ENCODE results near the gene RAB33A. TPM values are rescaled to one million over a fixed set of nuclear protein-coding genes. Genes with fewer than 3 reads are reported as not detected.
A peak's percentile ranks its signal among the peaks of the same experiment; 100 is the strongest.

RAB33A gene
- 10 to 100 TPM; 24.0 to 24.7 TPM for total RNA-seq

DNA sequence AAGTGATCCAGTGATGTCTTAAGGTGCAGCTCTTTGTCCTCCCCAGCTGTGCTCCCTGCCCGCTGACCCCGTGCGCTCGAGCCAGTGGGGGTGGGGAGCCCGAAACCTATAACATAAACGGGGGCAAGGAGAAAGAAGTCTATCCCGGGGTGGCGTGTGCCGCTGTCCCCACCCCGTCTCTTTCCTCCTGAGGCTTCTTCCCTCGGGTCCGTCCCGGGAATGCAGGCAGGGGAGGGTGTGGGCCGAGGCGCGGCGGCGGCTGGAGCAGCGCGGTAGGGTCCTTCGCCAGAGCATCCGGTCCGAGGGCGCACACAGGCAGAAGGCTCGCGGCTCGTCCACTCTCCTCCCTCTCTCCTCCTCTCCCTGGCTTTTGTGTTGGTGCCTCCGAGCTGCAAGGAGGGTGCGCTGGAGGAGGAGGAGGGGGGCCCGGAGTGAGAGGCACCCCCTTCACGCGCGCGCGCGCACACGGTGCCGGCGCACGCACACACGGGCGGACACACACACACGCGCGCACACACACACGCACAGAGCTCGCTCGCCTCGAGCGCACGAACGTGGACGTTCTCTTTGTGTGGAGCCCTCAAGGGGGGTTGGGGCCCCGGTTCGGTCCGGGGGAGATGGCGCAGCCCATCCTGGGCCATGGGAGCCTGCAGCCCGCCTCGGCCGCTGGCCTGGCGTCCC, at the start of gene RAB33A:
TSS of gene RAB33A (plus strand) at position 517 of the 681 bp plus-strand sequence. CDS start at position 618, 101 bp downstream.
- ChIA-PET POLR2A (interaction anchor here (1.5 kb wide), 1 partner anchor 8 kb away, joined by 4 read pairs; no protein-coding TSS in a partner anchor), CTCF (interaction anchor here (0.9 to 1.3 kb wide), 2 partner anchors 50 to 87 kb away, joined by 5 read pairs; no protein-coding TSS in a partner anchor)
- intact Hi-C loops (cut with DNase I, micrococcal nuclease): loop anchor here (2.0 to 10.0 kb wide), 7 partner anchors 61 to 389 kb away; partner anchors contain the start of genes ELF4 (in 1 of the 2), SLC25A14 (in 1 of the 2) and ZDHHC9 (in 1 of the 2)
- Mint-ChIP-seq H3K36me3 (ENCODE audit: low read depth) (peaks cover 5% of the 10 kb centered on the region), H3K4me3 (peak within 1 kb of the TSS; percentile 88), H3K4me1 (peaks cover 41% of the 10 kb centered on the region), H3K27ac (peak within 1 kb of the TSS; percentile 92), H3K27me3 (no peaks in the 10 kb centered on the region), H3K9me3 (ENCODE audit: low read depth) (no peaks in the 10 kb centered on the region)
- DNase-seq (peak; percentile 66), ATAC-seq (peak; percentile 25)

GRCh38 chrX:130124577-130124976, 47.2 kb upstream of the RAB33A start:
- no peak overlapping the region for H3K4me3 Mint-ChIP-seq
- intact Hi-C loops (cut with DNase I, micrococcal nuclease): loop anchor here in 1 of 2 experiments (5.0 kb wide), 2 partner anchors 68 to 143 kb away; partner anchors contain the start of gene ZNF280C
- H3K36me3 Mint-ChIP-seq (ENCODE audit: low read depth): peaks cover 19% of the 10 kb centered on the region
- ChIA-PET CTCF (no interaction called here), POLR2A (no interaction called here)
- H3K9me3 Mint-ChIP-seq (ENCODE audit: low read depth): no peaks in the 10 kb centered on the region
- no peak for ATAC-seq
- H3K27me3 Mint-ChIP-seq: no peaks in the 10 kb centered on the region
- no peak for DNase-seq
- no peak overlapping the region for H3K27ac Mint-ChIP-seq
- H3K4me1 Mint-ChIP-seq: peaks cover 6% of the 10 kb centered on the region

- DNase-seq (no peak), ATAC-seq (no peak)
- ChIA-PET CTCF (interaction anchor here (0.6 kb wide), 1 partner anchor 62 kb away, joined by 3 read pairs; no protein-coding TSS in a partner anchor), POLR2A (no interaction called here)
- Mint-ChIP-seq H3K36me3 (ENCODE audit: low read depth) (peaks cover 22% of the 10 kb centered on the region), H3K4me3 (no peak overlapping the region), H3K27me3 (no peaks in the 10 kb centered on the region), H3K9me3 (ENCODE audit: low read depth) (no peaks in the 10 kb centered on the region), H3K4me1 (peaks cover under 1% of the 10 kb centered on the region), H3K27ac (no peak overlapping the region)
- intact Hi-C loops (cut with DNase I, micrococcal nuclease): no loop called here
These were observed 46.5 kb upstream of the RAB33A start for GRCh38 chrX:130125091-130125874.

- ChIA-PET CTCF (interaction anchor here (1.0 to 1.4 kb wide), 3 partner anchors 11 to 51 kb away, joined by 3 read pairs; no protein-coding TSS in a partner anchor), POLR2A (no interaction called here)
- intact Hi-C loops (cut with DNase I, micrococcal nuclease): no loop called here
- no peak overlapping the region for H3K27ac Mint-ChIP-seq
- no peaks in the 10 kb centered on the region for H3K9me3 Mint-ChIP-seq (ENCODE audit: low read depth)
- peaks cover 17% of the 10 kb centered on the region for H3K36me3 Mint-ChIP-seq (ENCODE audit: low read depth)
- no peak for ATAC-seq
- H3K4me3 Mint-ChIP-seq: no peak overlapping the region
- H3K4me1 Mint-ChIP-seq: no peaks in the 10 kb centered on the region
- no peaks in the 10 kb centered on the region for H3K27me3 Mint-ChIP-seq
- no peak for DNase-seq
These were observed 40.8 kb upstream of the RAB33A start for GRCh38 chrX:130130990-130131389.

DNA sequence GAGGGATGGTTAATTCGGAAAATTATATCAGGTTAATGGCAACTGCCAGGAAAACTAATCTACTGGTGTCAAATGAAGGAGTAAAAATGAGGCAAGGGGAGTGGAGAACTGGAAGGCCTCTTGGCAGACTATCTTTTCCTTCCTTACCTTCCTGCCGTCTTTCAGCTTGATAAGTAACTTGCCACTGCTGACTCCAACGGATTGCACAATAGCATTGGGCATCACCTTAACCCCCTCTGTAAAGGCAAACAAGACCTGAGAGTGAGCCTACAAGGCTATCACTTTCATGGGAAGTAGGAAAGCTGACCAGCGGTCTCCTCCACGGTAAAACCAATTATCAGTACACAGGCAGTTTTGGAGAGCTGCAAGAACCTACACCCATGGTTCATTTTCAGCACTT, 35.3 kb upstream of the RAB33A start:
- Mint-ChIP-seq H3K27ac (no peak overlapping the region), H3K4me3 (no peak overlapping the region), H3K9me3 (ENCODE audit: low read depth) (no peaks in the 10 kb centered on the region), H3K36me3 (ENCODE audit: low read depth) (peaks cover 13% of the 10 kb centered on the region), H3K27me3 (no peaks in the 10 kb centered on the region), H3K4me1 (no peaks in the 10 kb centered on the region)
- POLR2A ChIA-PET: no interaction called here
- ATAC-seq (no peak), DNase-seq (no peak)
- CTCF ChIA-PET: interaction anchor here (0.5 to 0.6 kb wide), 3 partner anchors 16 to 508 kb away, joined by 3 to 5 read pairs (median 3); no protein-coding TSS in a partner anchor
- intact Hi-C loops (cut with DNase I, micrococcal nuclease): no loop called here

DNA sequence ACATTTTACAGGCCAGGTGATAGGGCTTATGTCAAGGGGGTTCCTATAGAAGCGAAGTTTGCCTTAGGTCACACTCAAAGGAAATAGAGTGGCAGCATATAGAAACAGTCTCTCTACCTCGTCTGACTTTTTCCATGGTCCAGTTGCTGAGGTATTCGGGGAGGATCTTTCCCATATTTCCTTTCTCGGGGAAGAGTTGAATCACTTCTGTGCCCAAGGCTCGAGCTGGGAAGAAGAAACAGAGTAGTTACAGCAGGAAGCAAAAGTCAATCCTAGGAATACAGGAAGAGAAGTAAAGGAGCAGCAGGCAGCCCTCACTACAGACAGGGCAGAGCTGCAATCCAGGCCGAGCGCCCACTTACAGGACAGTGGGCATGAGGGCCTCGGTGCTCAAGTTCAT, 34.8 kb upstream of the RAB33A start:
- Mint-ChIP-seq H3K27me3 (no peaks in the 10 kb centered on the region), H3K9me3 (ENCODE audit: low read depth) (no peaks in the 10 kb centered on the region), H3K36me3 (ENCODE audit: low read depth) (peaks cover 16% of the 10 kb centered on the region), H3K4me3 (no peak overlapping the region), H3K4me1 (no peaks in the 10 kb centered on the region), H3K27ac (no peak overlapping the region)
- DNase-seq: no peak
- no peak for ATAC-seq
- CTCF ChIA-PET: interaction anchor here (0.5 to 0.6 kb wide), 3 partner anchors 17 to 509 kb away, joined by 3 to 5 read pairs (median 3); no protein-coding TSS in a partner anchor
- intact Hi-C loops (cut with DNase I, micrococcal nuclease): no loop called here
- POLR2A ChIA-PET: no interaction called here

DNA sequence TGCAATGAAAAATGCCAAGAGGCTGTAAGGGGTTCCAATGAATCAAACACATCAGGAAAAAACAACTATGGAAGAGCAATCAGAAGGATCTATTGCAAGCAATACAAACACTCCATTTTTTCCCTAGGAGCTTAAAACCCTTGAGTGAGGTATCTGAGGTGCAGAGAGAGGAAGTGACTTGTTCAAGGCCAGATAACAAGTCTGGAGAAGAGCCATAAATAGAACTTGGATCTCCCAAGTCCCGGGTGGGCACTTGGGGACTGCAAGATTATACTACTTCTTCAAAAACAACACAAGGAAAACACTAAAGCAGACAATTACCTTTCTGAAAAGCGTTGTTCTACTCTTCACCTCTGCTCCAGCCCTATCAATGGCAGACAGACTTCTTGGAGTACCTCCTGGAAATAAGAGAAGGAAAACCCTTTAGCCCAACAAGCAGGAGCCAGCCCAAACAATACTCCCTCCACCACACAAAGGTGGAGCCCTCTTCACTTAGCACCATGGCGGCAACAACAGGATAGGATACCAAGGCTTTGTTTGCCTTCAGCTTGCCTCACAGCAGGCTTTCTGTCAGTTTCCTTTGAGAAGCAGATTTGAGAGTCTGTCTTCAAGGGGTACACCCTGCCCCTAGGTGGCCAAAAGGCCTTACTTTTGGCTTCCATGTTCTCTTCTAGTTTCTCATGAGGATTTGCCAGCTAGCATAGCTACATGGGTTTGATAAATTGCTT, 32.1 kb upstream of the RAB33A start:
- no peak for ATAC-seq
- Mint-ChIP-seq H3K9me3 (ENCODE audit: low read depth) (no peaks in the 10 kb centered on the region), H3K4me1 (no peaks in the 10 kb centered on the region), H3K27me3 (no peaks in the 10 kb centered on the region), H3K36me3 (ENCODE audit: low read depth) (peaks cover 19% of the 10 kb centered on the region), H3K4me3 (no peak overlapping the region), H3K27ac (no peak overlapping the region)
- CTCF ChIA-PET: no interaction called here
- no peak for DNase-seq
- intact Hi-C loops (cut with DNase I, micrococcal nuclease): loop anchor here in 1 of 2 experiments (10.0 kb wide), 1 partner anchor 55 kb away; no protein-coding TSS in a partner anchor
- POLR2A ChIA-PET: interaction anchor here (0.6 kb wide), 1 partner anchor 589 kb away, joined by 3 read pairs; no protein-coding TSS in a partner anchor

- no peak overlapping the region for H3K27ac Mint-ChIP-seq
- DNase-seq (no peak), ATAC-seq (no peak)
- H3K4me3 Mint-ChIP-seq: no peak overlapping the region
- H3K27me3 Mint-ChIP-seq: no peaks in the 10 kb centered on the region
- H3K9me3 Mint-ChIP-seq (ENCODE audit: low read depth): no peaks in the 10 kb centered on the region
- CTCF ChIA-PET: no interaction called here
- intact Hi-C loops (cut with DNase I, micrococcal nuclease): loop anchor here in 1 of 2 experiments (10.0 kb wide), 1 partner anchor 50 kb away; no protein-coding TSS in a partner anchor
- no peaks in the 10 kb centered on the region for H3K4me1 Mint-ChIP-seq
- POLR2A ChIA-PET: no interaction called here
- peaks cover 23% of the 10 kb centered on the region for H3K36me3 Mint-ChIP-seq (ENCODE audit: low read depth)
These were observed 27.3 kb upstream of the RAB33A start for GRCh38 chrX:130144509-130144908.

- no peak for DNase-seq
- no peaks in the 10 kb centered on the region for H3K4me1 Mint-ChIP-seq
- peaks cover 23% of the 10 kb centered on the region for H3K36me3 Mint-ChIP-seq (ENCODE audit: low read depth)
- H3K4me3 Mint-ChIP-seq: no peak overlapping the region
- CTCF ChIA-PET: interaction anchor here (0.7 kb wide), 1 partner anchor 47 kb away, joined by 3 read pairs; no protein-coding TSS in a partner anchor
- no peaks in the 10 kb centered on the region for H3K9me3 Mint-ChIP-seq (ENCODE audit: low read depth)
- ATAC-seq: no peak
- no peak overlapping the region for H3K27ac Mint-ChIP-seq
- intact Hi-C loops (cut with DNase I, micrococcal nuclease): loop anchor here (5.0 to 10.0 kb wide), 2 partner anchors 47 to 50 kb away; no protein-coding TSS in a partner anchor
- H3K27me3 Mint-ChIP-seq: no peaks in the 10 kb centered on the region
- POLR2A ChIA-PET: no interaction called here
These were observed 26.6 kb upstream of the RAB33A start for GRCh38 chrX:130145123-130145522.

GRCh38 chrX:130147631-130148030, 24.1 kb upstream of the RAB33A start:
- intact Hi-C loops (cut with DNase I, micrococcal nuclease): loop anchor here (5.0 to 10.0 kb wide), 2 partner anchors 45 to 47 kb away; no protein-coding TSS in a partner anchor
- Mint-ChIP-seq H3K9me3 (ENCODE audit: low read depth) (no peaks in the 10 kb centered on the region), H3K36me3 (ENCODE audit: low read depth) (peaks cover 17% of the 10 kb centered on the region), H3K27ac (peak overlapping the region; percentile 48), H3K4me3 (no peak overlapping the region), H3K4me1 (no peaks in the 10 kb centered on the region), H3K27me3 (no peaks in the 10 kb centered on the region)
- ChIA-PET POLR2A (interaction anchor here (0.6 kb wide), 1 partner anchor 60 kb away, joined by 3 read pairs; no protein-coding TSS in a partner anchor), CTCF (no interaction called here)
- ATAC-seq (no peak), DNase-seq (no peak)

- Mint-ChIP-seq H3K9me3 (ENCODE audit: low read depth) (no peaks in the 10 kb centered on the region), H3K4me1 (peaks cover 15% of the 10 kb centered on the region), H3K36me3 (ENCODE audit: low read depth) (peaks cover 8% of the 10 kb centered on the region), H3K27ac (no peak overlapping the region), H3K27me3 (no peaks in the 10 kb centered on the region), H3K4me3 (no peak overlapping the region)
- no peak for ATAC-seq
- ChIA-PET CTCF (interaction anchor here (1.5 kb wide), 1 partner anchor 14 kb away, joined by 5 read pairs; no protein-coding TSS in a partner anchor), POLR2A (interaction anchor here (0.6 kb wide), 1 partner anchor 15 kb away, joined by 3 read pairs; no protein-coding TSS in a partner anchor)
- intact Hi-C loops (cut with DNase I, micrococcal nuclease): no loop called here
- DNase-seq: no peak
These were observed 16.2 kb upstream of the RAB33A start for GRCh38 chrX:130155564-130155963.

All from activated CD4-positive, alpha-beta T cell treated with anti-CD3 and anti-CD28 coated beads for 36 hours (primary cell).